Measurements from ENCODE around the gene ZNF428.
"Not testable (repeated sequence)": the region's sequence is repeated elsewhere in the genome, so short reads cannot be mapped to it uniquely, and the experiment has no call there.

The ZNF428 gene

GRCh38 chr19:43642531-43642930 is 23.1 kb upstream of the ZNF428 start:
- intact Hi-C loops (cut with DNase I) = no loop called here
- DNase-seq = peak in 1 of 10 donors; percentile 1

GRCh38 chr19:43641333-43641732 is 21.9 kb upstream of the ZNF428 start:
- intact Hi-C loops (cut with DNase I) = no loop called here
- DNase-seq = peak in 2 of 10 donors; percentile 32 to 44

- intact Hi-C loops (cut with DNase I) = no loop called here
Measured at GRCh38 chr19:43640424-43640757, 21.0 kb upstream of the ZNF428 start.

GRCh38 chr19:43639519-43640423 is 20.3 kb upstream of the ZNF428 start, which contains the start of gene CADM4:
Gene CADM4, minus strand, starts transcription at chr19:43639850. Its CDS starts 60 bp downstream, at chr19:43639790.
- DNase-seq = peak in 6 of 10 donors; percentile 51 to 93 (median 78)
- intact Hi-C loops (cut with DNase I) = no loop called here

More at GRCh38 chr19:43640424-43640757, 21.0 kb upstream of the ZNF428 start:
- no peak for DNase-seq

GRCh38 chr19:43638995-43639518 is 19.6 kb upstream of the ZNF428 start:
- DNase-seq = peak in 1 of 10 donors; percentile 83
- intact Hi-C loops (cut with DNase I) = no loop called here

DNA sequence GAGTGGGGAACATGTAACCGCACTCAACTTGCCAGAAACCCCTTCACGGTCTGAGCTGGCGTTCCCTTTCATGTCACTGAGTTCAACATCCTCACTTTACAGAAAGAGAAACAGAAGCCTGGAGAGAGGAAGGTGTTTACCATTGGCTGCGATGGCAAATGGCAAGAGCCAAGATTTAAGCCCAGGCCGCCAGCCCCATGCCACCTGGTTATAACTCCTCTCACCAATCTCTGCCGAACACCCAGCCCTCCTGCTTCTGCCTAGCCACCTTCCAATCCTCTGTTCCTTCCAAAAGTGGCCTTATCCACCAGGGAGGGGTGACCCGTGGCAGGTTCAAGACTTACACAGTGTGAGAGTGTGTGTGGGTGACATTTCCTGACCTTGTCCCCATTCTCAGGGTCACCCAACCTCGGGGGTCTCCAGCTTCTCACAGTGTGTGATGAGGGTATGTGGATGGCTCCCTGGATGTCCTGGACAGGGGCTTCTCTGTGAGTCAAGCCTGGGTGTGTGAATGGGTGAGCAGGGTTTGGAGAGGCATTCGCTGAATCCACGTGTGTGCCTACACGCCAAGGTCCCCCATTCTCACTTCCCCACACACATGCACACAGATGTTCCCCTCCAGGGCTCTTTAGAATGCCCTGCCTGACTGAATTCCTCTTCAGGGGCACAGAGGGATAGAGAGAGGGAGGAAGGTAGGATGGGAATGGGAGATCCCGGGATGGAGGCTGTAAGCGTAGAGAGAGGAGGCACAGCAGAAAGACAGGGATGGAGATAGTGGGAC is 19.0 kb upstream of the ZNF428 start:
- peak in 1 of 10 donors; percentile 66 for DNase-seq
- intact Hi-C loops (cut with DNase I) = no loop called here

DNA sequence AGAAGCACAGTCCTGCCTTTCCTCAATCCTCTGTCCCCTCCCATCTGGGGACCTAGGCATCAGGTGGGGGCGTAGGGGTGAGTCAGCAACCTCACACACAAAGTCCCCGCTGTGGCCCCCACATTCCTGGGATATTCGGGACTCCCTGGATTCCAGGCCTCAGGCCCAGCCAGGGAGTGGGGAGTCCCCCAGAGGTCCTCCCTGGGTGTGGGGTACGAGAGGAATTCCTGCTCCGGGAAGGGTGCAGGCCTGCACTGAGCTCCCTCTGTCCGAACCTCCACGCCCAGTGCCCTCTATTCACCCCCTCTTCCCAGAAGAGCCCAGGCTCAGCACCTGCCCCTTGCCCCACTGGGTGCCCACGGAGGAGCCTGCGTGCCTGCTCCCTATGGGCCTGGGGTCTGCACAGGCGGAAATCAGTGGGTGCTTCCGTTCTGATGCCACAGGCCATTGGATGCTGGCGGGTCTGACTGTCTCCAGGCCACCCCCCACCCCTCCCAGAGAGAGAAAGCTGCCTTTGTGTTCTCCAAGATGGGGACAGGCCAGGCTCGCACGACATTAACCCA is 16.8 kb upstream of the ZNF428 start:
- intact Hi-C loops (cut with DNase I) = no loop called here

GRCh38 chr19:43635561-43635940 is 16.1 kb upstream of the ZNF428 start:
- intact Hi-C loops (cut with DNase I); DNase-seq: not testable (repeated sequence)

More for the DNA sequence above, 16.8 kb upstream of the ZNF428 start:
- peak in 6 of 10 donors; percentile 45 to 93 (median 70) for DNase-seq

- intact Hi-C loops (cut with DNase I) = no loop called here
- DNase-seq = peak in 8 of 10 donors; percentile 46 to 94 (median 70)
Measured at GRCh38 chr19:43634872-43635560, 15.6 kb upstream of the ZNF428 start.

DNA sequence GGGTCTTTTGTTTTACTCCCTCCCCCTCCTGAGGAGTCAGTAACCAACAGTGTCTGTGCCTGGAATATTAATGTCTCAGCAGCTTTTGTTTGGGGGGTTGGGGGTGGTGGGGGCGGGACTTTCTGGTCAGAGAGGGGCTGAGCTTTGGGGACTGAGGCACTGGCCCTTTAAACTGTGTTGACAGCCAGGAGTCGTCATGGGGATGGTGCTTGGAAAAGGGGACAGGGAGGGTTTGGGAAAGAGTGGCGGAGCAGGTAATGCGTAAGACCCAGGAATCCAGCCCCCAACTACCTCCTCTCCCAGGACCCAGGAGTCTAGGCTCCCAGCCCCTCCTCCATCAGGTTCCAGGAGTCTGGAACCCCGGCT is 15.1 kb upstream of the ZNF428 start:
- peak in 7 of 10 donors; percentile 37 to 92 (median 59) for DNase-seq
- intact Hi-C loops (cut with DNase I) = no loop called here

GRCh38 chr19:43634068-43634467 is 14.6 kb upstream of the ZNF428 start:
- intact Hi-C loops (cut with DNase I) = no loop called here
- DNase-seq = no peak

GRCh38 chr19:43633520-43633919 is 14.1 kb upstream of the ZNF428 start:
- no peak for DNase-seq
- intact Hi-C loops (cut with DNase I) = no loop called here

GRCh38 chr19:43631491-43631890 is 12.1 kb upstream of the ZNF428 start:
- intact Hi-C loops (cut with DNase I) = no loop called here
- no peak for DNase-seq

GRCh38 chr19:43628646-43629326 is 9.4 kb upstream of the ZNF428 start:
- peak in 1 of 10 donors; percentile 20 for DNase-seq
- intact Hi-C loops (cut with DNase I) = no loop called here

DNA sequence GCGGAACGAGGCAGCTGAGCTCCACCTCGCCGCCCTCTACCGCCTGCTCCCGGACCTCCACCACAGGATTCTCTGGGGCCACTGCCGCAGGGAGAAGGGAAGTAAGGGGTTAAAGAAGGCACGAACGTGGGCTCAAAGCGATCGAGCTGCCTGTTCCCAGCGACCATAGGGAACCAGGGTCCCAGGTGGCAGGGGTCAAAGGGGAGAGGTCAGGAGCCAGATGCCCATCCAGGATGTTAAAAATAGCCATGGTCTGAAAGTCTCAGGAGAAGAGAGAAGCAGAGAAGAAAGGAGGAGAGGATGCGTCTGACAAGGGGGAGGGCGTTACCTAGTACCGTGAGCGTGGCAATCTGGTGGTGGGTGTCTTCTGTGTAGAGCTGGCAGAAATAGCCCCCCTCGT is 7.4 kb upstream of the ZNF428 start:
- DNase-seq = no peak
- intact Hi-C loops (cut with DNase I) = no loop called here

- peak in 3 of 10 donors; percentile 45 to 91 (median 74) for DNase-seq
- intact Hi-C loops (cut with DNase I) = no loop called here
Measured at GRCh38 chr19:43625918-43626579, 6.6 kb upstream of the ZNF428 start.

- intact Hi-C loops (cut with DNase I) = no loop called here
- DNase-seq = peak in 2 of 10 donors; percentile 63 to 81
Measured at GRCh38 chr19:43624933-43625332, 5.5 kb upstream of the ZNF428 start.

GRCh38 chr19:43623889-43624670 is 4.7 kb upstream of the ZNF428 start:
- DNase-seq = peak in 1 of 10 donors; percentile 67
- intact Hi-C loops (cut with DNase I) = no loop called here

Measured in posterior cingulate gyrus (tissue), 11 donors.